Karpas-422 (cell line): ENCODE data around the gene GABPB2. TPM values are rescaled to one million over a fixed set of nuclear protein-coding genes. Genes with fewer than 3 reads are reported as not detected.
A peak's percentile ranks its signal among the peaks of the same experiment; 100 is the strongest.

Source experiments
- DNase-seq: peaks from one replicate; pipeline ENCODE4 v3.0.0-alpha.2; 2015
- H2AFZ ChIP-seq: fragments of 200-600 bp; sonication (generic); 2 replicates; pipeline ENCODE4 v1.6.1; 2014; ENCODE audit warnings: antibody characterized with exemption, low read length, mixed read lengths
- H3K27ac ChIP-seq: fragments of 200-600 bp; sonication (generic); 2 replicates; pipeline ENCODE4 v1.5.1; 2014; ENCODE audit warnings: mild to moderate bottlenecking, low read length, moderate library complexity
- H3K27me3 ChIP-seq: fragments of 200-600 bp; sonication (generic); 2 replicates; pipeline ENCODE4 v1.6.1; 2014; ENCODE audit warnings: low read length, mixed read lengths
- H3K36me3 ChIP-seq: fragments of 200-600 bp; sonication (generic); 2 replicates; pipeline ENCODE4 v1.6.1; 2014; ENCODE audit warnings: low read length, mixed read lengths; ENCODE audit not compliant: insufficient read depth
- H3K4me1 ChIP-seq: fragments of 200-600 bp; sonication (generic); 2 replicates; pipeline ENCODE4 v1.6.1; 2014; ENCODE audit warnings: mild to moderate bottlenecking, low read length, mixed read lengths
- H3K4me2 ChIP-seq: fragments of 200-600 bp; sonication (generic); 2 replicates; pipeline ENCODE4 v1.6.1; 2014; ENCODE audit warnings: low read length, low read depth, mild to moderate bottlenecking; ENCODE audit not compliant: poor library complexity, severe bottlenecking
- H3K4me3 ChIP-seq: fragments of 200-600 bp; sonication (generic); 2 replicates; pipeline ENCODE4 v1.5.1; 2014; ENCODE audit warnings: mild to moderate bottlenecking, antibody characterized with exemption, low read length, mixed read lengths
- H3K79me2 ChIP-seq: fragments of 200-600 bp; sonication (generic); 2 replicates; pipeline ENCODE4 v1.6.1; 2014; ENCODE audit warnings: mild to moderate bottlenecking, low read length, mixed read lengths
- H3K9ac ChIP-seq: fragments of 200-600 bp; sonication (generic); 2 replicates; pipeline ENCODE4 v1.6.0; 2014; ENCODE audit warnings: low read length
- H3K9me2 ChIP-seq: fragments of 200-600 bp; sonication (generic), shearing (Covaris generic); replicated peaks from 2 replicates; pipeline ENCODE4 v1.6.0; 2014; ENCODE audit warnings: mild to moderate bottlenecking, low read length, moderate library complexity; ENCODE audit not compliant: insufficient read depth
- H3K9me3 ChIP-seq: fragments of 300-700, 200-600 bp; sonication (generic); 2 replicates; pipeline ENCODE4 v1.6.1; 2014; ENCODE audit warnings: low read length, mixed read lengths
- H4K20me1 ChIP-seq: fragments of 200-600 bp; sonication (generic); 2 replicates; pipeline ENCODE4 v1.6.1; 2014; ENCODE audit warnings: mild to moderate bottlenecking, antibody characterized with exemption, low read length, low read depth; ENCODE audit not compliant: insufficient read depth
- small RNA-seq: library from RNA; depleted of rRNA; stranded (forward); fragments of <200 nt; gene quantifications from one replicate; pipeline ENCODE3, GENCODE V24; 2014
- total RNA-seq: library from RNA; depleted of rRNA; stranded (reverse); fragments of >200 nt; shearing (Covaris generic); gene quantifications from 2 replicates; pipeline ENCODE4 v1.2.3, GENCODE V29; 2014; ENCODE audit warnings: low replicate concordance; rRNA removed

The GABPB2 gene
- total RNA-seq, 1 experiment from 2014 or later = 6.9 TPM

GRCh38 chr1:151166505-151166956 lies 96.0 kb downstream of the GABPB2 start:
- peak; percentile 80 for DNase-seq

GRCh38 chr1:151167116-151167515 lies 96.6 kb downstream of the GABPB2 start:
- Histone ChIP-seq H3K4me3 (peak overlapping the region; percentile 96), H3K27ac (peak overlapping the region; percentile 69; the same call in 1 of the 2 replicates), H3K79me2 (peaks cover 22% of the 10 kb centered on the region), H4K20me1 (no peaks in the 10 kb centered on the region), H3K36me3 (peaks cover 9% of the 10 kb centered on the region; the same call in 1 of the 2 replicates), H3K27me3 (no peaks in the 10 kb centered on the region), H2AFZ (no peak overlapping the region), H3K4me2 (peak overlapping the region; percentile 91), H3K9me2 (no peaks in the 10 kb centered on the region), H3K9ac (peak overlapping the region; percentile 96), H3K4me1 (peaks cover 34% of the 10 kb centered on the region), H3K9me3 (no peaks in the 10 kb centered on the region)
- DNase-seq = no peak

More at GRCh38 chr1:151166505-151166956, 96.0 kb downstream of the GABPB2 start:
- peaks cover 9% of the 10 kb centered on the region; the same call in 1 of the 2 replicates for H3K36me3 ChIP-seq
- no peaks in the 10 kb centered on the region for H4K20me1 ChIP-seq
- peak overlapping the region; percentile 91 for H3K4me2 ChIP-seq
- H3K9me3 ChIP-seq = no peaks in the 10 kb centered on the region
- peak overlapping the region; percentile 96 for H3K4me3 ChIP-seq
- peaks cover 22% of the 10 kb centered on the region for H3K79me2 ChIP-seq
- H3K9me2 ChIP-seq = no peaks in the 10 kb centered on the region
- peaks cover 34% of the 10 kb centered on the region for H3K4me1 ChIP-seq
- peak overlapping the region; percentile 69 for H3K27ac ChIP-seq
- no peaks in the 10 kb centered on the region for H3K27me3 ChIP-seq
- peak overlapping the region; percentile 96 for H3K9ac ChIP-seq
- H2AFZ ChIP-seq = peak overlapping the region; percentile 9; the same call in 1 of the 2 replicates

- Histone ChIP-seq H3K9me2 (no peaks in the 10 kb centered on the region), H3K4me2 (no peak overlapping the region), H3K4me1 (peaks cover 15% of the 10 kb centered on the region), H3K27me3 (no peaks in the 10 kb centered on the region), H3K9me3 (no peaks in the 10 kb centered on the region), H2AFZ (no peak overlapping the region), H3K4me3 (no peak overlapping the region), H3K9ac (no peak overlapping the region), H4K20me1 (no peaks in the 10 kb centered on the region), H3K27ac (no peak overlapping the region), H3K36me3 (peaks cover 17% of the 10 kb centered on the region; the same call in 1 of the 2 replicates), H3K79me2 (peaks cover 20% of the 10 kb centered on the region)
- no peak for DNase-seq
Measured at GRCh38 chr1:151171190-151171589, 100.6 kb downstream of the GABPB2 start.

Small RNA genes lying within 50 kb of the gene (small RNA-seq; reads per million reads assigned to genes)
- gene RNU6-884P = not detected

Other genes starting within 250 kb of the GABPB2 start
- gene ARNT, start 194.2 kb upstream of the GABPB2 start, total RNA-seq = 26.7 and 32.0 TPM in 2 replicates
- gene CTXND2, start 183.6 kb upstream of the GABPB2 start, total RNA-seq = not detected in 2 replicates
- 47.0 and 60.1 TPM in 2 replicates for gene SETDB1, start 144.4 kb upstream of the GABPB2 start, total RNA-seq
- gene CERS2, start 95.9 kb upstream of the GABPB2 start, total RNA-seq = 91.6 and 140 TPM in 2 replicates
- 0.19 and 0.47 TPM in 2 replicates for gene ANXA9, start 88.5 kb upstream of the GABPB2 start, total RNA-seq
- 9.9 and 13.0 TPM in 2 replicates for gene MINDY1, start 63.9 kb upstream of the GABPB2 start, total RNA-seq
- 28.8 and 35.0 TPM in 2 replicates for gene PRUNE1, start 62.3 kb upstream of the GABPB2 start, total RNA-seq
- gene BNIPL, start 34.2 kb upstream of the GABPB2 start, total RNA-seq = 0.63 and 1.4 TPM in 2 replicates
- 2.5 and 4.6 TPM in 2 replicates for gene C1orf56, start 23.0 kb upstream of the GABPB2 start, total RNA-seq
- 90.8 and 100 TPM in 2 replicates for gene CDC42SE1, start 11.1 kb upstream of the GABPB2 start, total RNA-seq
- gene MLLT11, start 10.4 kb upstream of the GABPB2 start, total RNA-seq = 5.3 and 8.3 TPM in 2 replicates
- 1.4 and 1.6 TPM in 2 replicates for gene SEMA6C, start 75.9 kb downstream of the GABPB2 start, total RNA-seq
- 29.3 and 30.7 TPM in 2 replicates for gene TNFAIP8L2, start 85.9 kb downstream of the GABPB2 start, total RNA-seq
- gene LYSMD1, start 95.1 kb downstream of the GABPB2 start, total RNA-seq = 2.1 and 6.6 TPM in 2 replicates
- gene SCNM1, start 95.4 kb downstream of the GABPB2 start, total RNA-seq = 78.9 and 84.1 TPM in 2 replicates
- gene TMOD4, start 105.2 kb downstream of the GABPB2 start, total RNA-seq = 0.52 TPM in 1 of 2 replicates, not detected in the other
- 54.4 and 59.8 TPM in 2 replicates for gene VPS72, start 119.4 kb downstream of the GABPB2 start, total RNA-seq
- 72.8 and 75.9 TPM in 2 replicates for gene PIP5K1A, start 127.8 kb downstream of the GABPB2 start, total RNA-seq
- 99.7 and 167 TPM in 2 replicates for gene PSMD4, start 184.0 kb downstream of the GABPB2 start, total RNA-seq
- 21.3 and 33.5 TPM in 2 replicates for gene ZNF687, start 211.5 kb downstream of the GABPB2 start, total RNA-seq